ENCODE results near the gene NCR3LG1.

- TF ChIP-seq CTCF (conservative IDR thresholded peaks at IDR 0.05; ENCODE audit: low read depth, low read length) = no peak
- no peak for TF ChIP-seq EZH2phosphoT487 (IDR thresholded peaks at IDR 0.05; ENCODE audit: borderline replicate concordance, low read length)
- no peak for TF ChIP-seq EZH2 (IDR thresholded peaks at IDR 0.05; ENCODE audit: low read length, unreplicated experiment)
Observed at GRCh38 chr11:17366495-17366894, 14.9 kb downstream of the NCR3LG1 start.

Measured in PC-3 (cell line).